GM12878 (cell line): ENCODE results near the gene MEGF6. TPM values are rescaled to one million over a fixed set of nuclear protein-coding genes. Genes with fewer than 3 reads are reported as not detected.

Source experiments
- ATAC-seq: fragments of 200-7000 bp; cut with Tn5 transposase; 3 replicates; pipeline ENCODE4 v1.9.1; 2020; ENCODE audit warnings: mild to moderate bottlenecking, moderate library complexity
- BruUV-seq: library from RNA; stranded (reverse); fragments of 400-500 nt; replicated peaks from 2 replicates; lab custom pipeline; 2021; lab: Mats Ljungman, UMichigan
- CTCF ChIA-PET: fragments of 300-600 bp; sonication (Branson Sonifier 250); formaldehyde crosslinking; extraction: SDS; loops from one replicate; lab custom pipeline; 2021; ENCODE audit warnings: inconsistent platforms; lab: Yijun Ruan, JAX
- POLR2A ChIA-PET: fragments of 350-600 bp; formaldehyde crosslinking; extraction: SDS; loops from one replicate; lab custom pipeline; 2021; ENCODE audit warnings: inconsistent platforms; lab: Charles Lee
- RAD21 ChIA-PET: fragments of 300-600 bp; sonication (Branson Sonifier 250); formaldehyde crosslinking; loops from one replicate; lab custom pipeline; 2023; ENCODE audit warnings: antibody characterized with exemption; ENCODE audit not compliant: unreplicated experiment; lab: Charles Lee
- SMC1A ChIA-PET: fragments of 300-600 bp; sonication (Branson Sonifier 250); formaldehyde crosslinking; loops from one replicate; lab custom pipeline; 2023; ENCODE audit not compliant: unreplicated experiment, uncharacterized antibody; lab: Charles Lee
- DNase-seq: peaks from one replicate; pipeline ENCODE4 v3.0.0-alpha.2; 2011; ENCODE audit warnings: low read depth, low spot score
- FAIRE-seq: peaks from 3 replicates; lab custom pipeline; 2011; peaks lifted over from hg19 to GRCh38; lab: Jason Lieb, UNC
- H2AFZ ChIP-seq: 2 replicates; pipeline ENCODE4 v1.6.0; 2011; ENCODE audit warnings: low read depth, low read length, control low read depth; ENCODE audit not compliant: control insufficient read depth
- H3K27ac ChIP-seq: 2 replicates; pipeline ENCODE4 v1.5.1; 2011; ENCODE audit warnings: control low read depth; ENCODE audit not compliant: control insufficient read depth, insufficient read depth
- H3K27me3 ChIP-seq, 2 experiments: replicated peaks in 1 of 2; 2 replicates each; pipeline versions ENCODE4 v1.6.0 to v1.6.1; 2011; ENCODE audit warnings: low read length in 1 of 2; ENCODE audit not compliant: control insufficient read depth in 2 of 2, insufficient read depth in 2 of 2
- H3K36me3 ChIP-seq, 2 experiments: 2 replicates each; pipeline ENCODE4 v1.5.1; 2011; ENCODE audit warnings: low read length in 1 of 2; ENCODE audit not compliant: control insufficient read depth in 2 of 2, insufficient read depth in 2 of 2
- H3K4me1 ChIP-seq: 2 replicates; pipeline ENCODE4 v1.6.1; 2011; ENCODE audit warnings: mild to moderate bottlenecking, low read length, moderate library complexity, mixed read lengths; ENCODE audit not compliant: control insufficient read depth, insufficient read depth
- H3K4me2 ChIP-seq: 2 replicates; pipeline ENCODE4 v1.6.0; 2011; ENCODE audit warnings: control low read depth; ENCODE audit not compliant: control insufficient read depth, insufficient read depth
- H3K4me3 ChIP-seq: fragments of 200-600 bp; sonication (generic); 2 replicates; pipeline ENCODE4 v1.5.1; 2016
- H3K79me2 ChIP-seq: 2 replicates; pipeline ENCODE4 v1.6.0; 2011; ENCODE audit warnings: low read length; ENCODE audit not compliant: control insufficient read depth, insufficient read depth
- H3K9ac ChIP-seq: 2 replicates; pipeline ENCODE4 v1.8.0; 2011; ENCODE audit warnings: low read length, control low read depth, mixed read lengths; ENCODE audit not compliant: control insufficient read depth, insufficient read depth
- H3K9me3 ChIP-seq: replicated peaks from 3 replicates; pipeline ENCODE4 v1.5.1; 2011; ENCODE audit warnings: mild to moderate bottlenecking, low read length; ENCODE audit not compliant: control insufficient read depth, insufficient read depth
- H4K20me1 ChIP-seq: 2 replicates; pipeline ENCODE4 v1.6.0; 2011; ENCODE audit not compliant: control insufficient read depth, insufficient read depth
- ATF2 ChIP-seq: IDR thresholded peaks from 2 replicates; pipeline ENCODE4 v1.6.1; 2012; ENCODE audit warnings: low read length, inconsistent platforms
- GABPA ChIP-seq: IDR thresholded peaks from 2 replicates; pipeline ENCODE4 v1.6.1; 2014; ENCODE audit warnings: antibody characterized with exemption, low read depth, mild to moderate bottlenecking, inconsistent platforms
- MXI1 ChIP-seq: fragments of 150-350 bp; IDR thresholded peaks from 2 replicates; pipeline ENCODE4 v1.6.1; 2011; ENCODE audit warnings: low read depth, mild to moderate bottlenecking, inconsistent platforms, low read length, improper control_type of control experiment
- NR2F1 ChIP-seq: fragments of 450-650 bp; conservative IDR thresholded peaks from 2 replicates; pipeline ENCODE4 v1.6.1; 2017; ENCODE audit warnings: mild to moderate bottlenecking
- POLR2A ChIP-seq: IDR thresholded peaks from 2 replicates; pipeline ENCODE4 v1.6.1; 2011; ENCODE audit warnings: low read depth, mild to moderate bottlenecking, low read length
- RAD21 ChIP-seq: IDR thresholded peaks from 2 replicates; pipeline ENCODE4 v1.6.1; 2011; ENCODE audit warnings: mild to moderate bottlenecking, low read depth, low read length, moderate library complexity; ENCODE audit not compliant: insufficient read depth
- SMAD5 ChIP-seq: IDR thresholded peaks from 2 replicates; pipeline ENCODE4 v1.6.1; 2016; ENCODE audit warnings: antibody characterized with exemption, low read depth
- TAF1 ChIP-seq: IDR thresholded peaks from 2 replicates; pipeline ENCODE4 v1.6.1; 2011; ENCODE audit warnings: mild to moderate bottlenecking, low read depth, low read length, borderline replicate concordance
- ZBTB33 ChIP-seq: fragments of 450-650 bp; IDR thresholded peaks from 2 replicates; pipeline ENCODE4 v1.6.1; 2017; ENCODE audit warnings: mild to moderate bottlenecking
- WGBS: methylation state at CpG from one replicate; pipeline ENCODE4 v1.1.6; 2016; ENCODE audit warnings: low lambda C conversion rate; ENCODE audit not compliant: insufficient replicate concordance, insufficient coverage; ENCODE audit errors: missing lambda C conversion rate; 5-methylcytosine and 5-hydroxymethylcytosine counted together
- in situ Hi-C: fragments of 300-500 bp; cut with MboI; formaldehyde crosslinking; loops from 9 replicates; pipeline ENCODE4 v1.14.3; 2018; ENCODE audit warnings: mixed read lengths
- intact Hi-C: fragments of 100-400 bp; cut with micrococcal nuclease; formaldehyde crosslinking; loops from one replicate; pipeline ENCODE4 v1.14.2; 2022; ENCODE audit not compliant: unreplicated experiment
- polyA plus RNA-seq, 11 experiments: library from polyadenylated mRNA; depleted of rRNA in 4 of 11; unstranded in 6 of 11; stranded (reverse) in 5 of 11; fragments of >200 nt; fragmentation: Nextera tagmentation in 4 of 11; fragmentation: Illumina TruSeq in 1 of 11; extraction: Ambion mirVana in 4 of 11; extraction: Trizol in 1 of 11; gene quantifications; 1 replicate in 1 of 11; 2 replicates in 10 of 11; pipeline versions ENCODE4 v1.2.1 to v1.2.3, GENCODE V29; 2011 to 2016; ENCODE audit warnings: inconsistent platforms in 2 of 11, missing spikeins in 2 of 11, low read depth in 1 of 11
- total RNA-seq, 4 experiments: library from RNA; depleted of rRNA in 3 of 4; stranded (reverse); fragments of >200 nt in 3 of 4; fragmentation: Illumina TruSeq in 1 of 4; extraction: Trizol in 1 of 4; gene quantifications; 2 replicates each; pipeline versions ENCODE4 v1.2.1 to v1.2.3, GENCODE V29; 2013 to 2021

MEGF6 gene
- total and polyA plus RNA-seq, 10 of the 15 experiments (the other 5 are each of a cell fraction or from before 2014, with no cell fraction given): 0.03 to 0.41 TPM; not detected in 8

DNA sequence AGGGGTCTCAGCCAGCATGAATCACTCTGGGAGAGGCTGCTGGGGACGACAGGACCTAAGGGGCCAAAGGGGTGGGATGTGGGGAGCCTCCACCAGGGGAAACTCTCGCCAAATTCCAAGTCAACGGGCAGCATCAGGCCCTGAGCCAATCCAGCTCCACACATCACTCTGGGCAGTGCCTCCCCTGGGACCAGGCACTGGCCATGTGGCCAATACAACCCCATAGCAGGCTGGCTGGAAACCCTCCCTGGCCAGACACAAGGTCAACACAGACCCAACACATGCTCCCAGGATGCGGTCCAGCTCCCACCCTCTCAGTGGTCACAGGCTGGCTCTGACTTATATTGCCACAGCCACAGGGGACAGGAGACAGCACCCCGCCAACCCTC, 60.0 kb downstream of the MEGF6 start (continued):
- TF ChIP-seq NR2F1 (no peak), MXI1 (no peak), SMAD5 (no peak), TAF1 (no peak), ATF2 (no peak)
- TF ChIP-seq, all 136 proteins: peak for 0

GRCh38 chr1:3550511-3551289, 60.6 kb downstream of the MEGF6 start:
- TF ChIP-seq RAD21 (no peak), POLR2A (no peak), GABPA (no peak), ZBTB33 (no peak), NR2F1 (no peak)
- in situ Hi-C loops: no loop called here

More at GRCh38 chr1:3550511-3551289, 60.6 kb downstream of the MEGF6 start:
- Histone ChIP-seq H3K9me3 (no peaks in the 10 kb centered on the region), H2AFZ (no peak overlapping the region), H3K27ac (no peak overlapping the region), H3K4me3 (no peak overlapping the region), H3K9ac (no peak overlapping the region), H4K20me1 (no peaks in the 10 kb centered on the region), H3K4me2 (no peak overlapping the region), H3K4me1 (no peaks in the 10 kb centered on the region), H3K79me2 (no peaks in the 10 kb centered on the region), H3K36me3 (no peaks in the 10 kb centered on the region), H3K27me3 (no peaks in the 10 kb centered on the region; a peak in 1 of 4 replicates)
- no peak for FAIRE-seq
- no TSS peak for BruUV-seq
- SMC1A ChIA-PET: no interaction called here
- DNase-seq: no peak
- intact Hi-C loops: no loop called here
- RAD21 ChIA-PET: no interaction called here
- ATAC-seq: no peak
- CTCF ChIA-PET: no interaction called here
- WGBS: 35% methylated on average over 27 of the region's 27 CpGs
- POLR2A ChIA-PET: no interaction called here
